Fibroblast of lung (primary cell): ENCODE results near the gene SH3BGRL2.

Experiments used
- EZH2 ChIP-seq: IDR thresholded peaks from 2 replicates; pipeline ENCODE4 v1.5.1; 2012; ENCODE audit warnings: low read length, control low read depth, mild to moderate bottlenecking; ENCODE audit errors: missing control alignments
- TF ChIP-seq, protein P1 (sequence below), 2 donors: IDR thresholded peaks in 1 of 2; conservative IDR thresholded peaks in 1 of 2; 1 replicate in 1 of 2; 2 replicates in 1 of 2; pipeline ENCODE4 v1.5.1; 2011 to 2012; ENCODE audit warnings: low read length in 2 of 2, control low read depth in 1 of 2, inconsistent platforms in 1 of 2, low read depth in 1 of 2, mild to moderate bottlenecking in 1 of 2

DNA sequence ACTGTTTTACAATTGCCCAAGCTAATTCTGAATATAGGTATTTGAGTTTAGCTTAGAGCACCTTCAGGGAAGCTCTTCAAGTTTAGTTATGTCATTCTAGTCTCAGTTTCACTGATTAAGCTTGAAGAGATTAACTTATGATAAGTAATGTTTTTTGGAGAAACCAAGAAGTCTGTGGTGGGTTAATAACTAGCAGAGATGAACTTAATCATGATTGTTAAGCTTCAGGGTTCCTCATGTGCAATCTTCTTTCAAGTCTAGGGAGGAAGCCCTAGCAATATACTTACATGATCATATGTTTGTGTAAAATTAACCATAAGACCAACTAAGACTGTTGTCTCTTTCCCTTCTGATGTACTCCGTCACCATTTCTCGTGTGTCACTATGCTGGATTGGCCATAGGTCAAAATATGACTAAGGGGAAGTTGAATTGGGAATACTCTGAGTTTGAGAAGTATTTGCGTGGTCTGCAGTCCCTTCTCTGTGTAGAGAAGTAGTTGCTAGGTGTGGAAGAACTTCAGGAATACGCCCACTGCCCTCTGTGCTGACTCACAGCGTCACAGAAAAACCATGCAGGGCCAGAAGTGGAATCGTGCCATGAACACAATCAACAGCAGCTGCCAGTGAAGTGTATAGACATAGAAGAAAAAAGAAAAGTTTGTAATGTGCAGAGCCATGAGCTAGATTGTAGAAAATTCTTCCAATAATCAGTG lies 88.3 kb downstream of the SH3BGRL2 start:
- TF ChIP-seq, protein P1, sequence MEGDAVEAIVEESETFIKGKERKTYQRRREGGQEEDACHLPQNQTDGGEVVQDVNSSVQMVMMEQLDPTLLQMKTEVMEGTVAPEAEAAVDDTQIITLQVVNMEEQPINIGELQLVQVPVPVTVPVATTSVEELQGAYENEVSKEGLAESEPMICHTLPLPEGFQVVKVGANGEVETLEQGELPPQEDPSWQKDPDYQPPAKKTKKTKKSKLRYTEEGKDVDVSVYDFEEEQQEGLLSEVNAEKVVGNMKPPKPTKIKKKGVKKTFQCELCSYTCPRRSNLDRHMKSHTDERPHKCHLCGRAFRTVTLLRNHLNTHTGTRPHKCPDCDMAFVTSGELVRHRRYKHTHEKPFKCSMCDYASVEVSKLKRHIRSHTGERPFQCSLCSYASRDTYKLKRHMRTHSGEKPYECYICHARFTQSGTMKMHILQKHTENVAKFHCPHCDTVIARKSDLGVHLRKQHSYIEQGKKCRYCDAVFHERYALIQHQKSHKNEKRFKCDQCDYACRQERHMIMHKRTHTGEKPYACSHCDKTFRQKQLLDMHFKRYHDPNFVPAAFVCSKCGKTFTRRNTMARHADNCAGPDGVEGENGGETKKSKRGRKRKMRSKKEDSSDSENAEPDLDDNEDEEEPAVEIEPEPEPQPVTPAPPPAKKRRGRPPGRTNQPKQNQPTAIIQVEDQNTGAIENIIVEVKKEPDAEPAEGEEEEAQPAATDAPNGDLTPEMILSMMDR (conservative IDR thresholded peaks at IDR 0.05 in 1 of 2, IDR thresholded peaks at IDR 0.05 in 1 of 2; ENCODE audit: low read depth in 1 of 2, low read length in 2 of 2) = no peak
- no peak for TF ChIP-seq EZH2
